HCT116 (cell line): ENCODE data around the gene NDUFS3. TPM values are rescaled to one million over a fixed set of nuclear protein-coding genes. Genes with fewer than 3 reads are reported as not detected.
A peak's percentile ranks its signal among the peaks of the same experiment; 100 is the strongest.

Source experiments
- ATAC-seq: fragments of 200-7000 bp; cut with Tn5 transposase; 2 replicates; pipeline ENCODE4 v1.9.1; 2020; ENCODE audit warnings: mild to moderate bottlenecking, moderate library complexity
- BruUV-seq: library from RNA; stranded (reverse); fragments of 400-500 nt; replicated peaks from 2 replicates; lab custom pipeline; 2021; lab: Mats Ljungman, UMichigan
- CTCF ChIA-PET: fragments of 300-600 bp; sonication (Branson Sonifier 250); formaldehyde crosslinking; loops from one replicate; lab custom pipeline; 2021; ENCODE audit warnings: antibody characterized with exemption; lab: Charles Lee
- POLR2A ChIA-PET: fragments of 300-600, 350-600 bp; sonication (Branson Sonifier 250); formaldehyde crosslinking; loops from one replicate; lab custom pipeline; 2021; ENCODE audit warnings: antibody characterized with exemption; lab: Charles Lee
- RAD21 ChIA-PET, 2 experiments: fragments of 300-600 bp; sonication (Branson Sonifier 250); formaldehyde crosslinking; loops; one replicate each; lab custom pipeline; 2023; ENCODE audit warnings: low total read pairs in 2 of 2; ENCODE audit not compliant: uncharacterized antibody in 2 of 2, unreplicated experiment in 2 of 2, low non-redundant PET in 1 of 2; lab: Charles Lee
- DNase-seq: peaks from one replicate; pipeline ENCODE4 v3.0.0-alpha.2; 2010; ENCODE audit warnings: low read depth, low spot score
- H2AFZ ChIP-seq: fragments of 200-600 bp; shearing (Covaris generic), sonication (generic); 2 replicates; pipeline ENCODE4 v1.6.1; 2017; ENCODE audit warnings: low read depth, mixed run types, mixed read lengths, antibody characterized with exemption, low read length; ENCODE audit not compliant: poor library complexity, severe bottlenecking
- H3K27ac ChIP-seq: 2 replicates; pipeline ENCODE4 v1.5.1; 2012; ENCODE audit warnings: low read depth, low read length
- H3K27me3 ChIP-seq: fragments of 200-600 bp; sonication (generic); 2 replicates; pipeline ENCODE4 v1.6.1; 2016; ENCODE audit warnings: mixed run types, low read length, mixed read lengths; ENCODE audit not compliant: insufficient read depth
- H3K36me3 ChIP-seq, 2 experiments: fragments of 200-500 bp in 1 of 2; fragments of 200-600 bp in 1 of 2; sonication (Bioruptor generic) in 1 of 2; sonication (generic) in 1 of 2; 2 replicates each; pipeline versions ENCODE4 v1.5.1 to v1.6.1; 2014 to 2016; ENCODE audit warnings: low read length in 2 of 2, inconsistent platforms in 1 of 2, mixed read lengths in 1 of 2, mixed run types in 1 of 2; ENCODE audit not compliant: insufficient read depth in 2 of 2, control insufficient read depth in 1 of 2
- H3K4me1 ChIP-seq, 2 experiments: fragments of 200-600 bp in 1 of 2; sonication (generic) in 1 of 2; 2 replicates each; pipeline versions ENCODE4 v1.5.1 to v1.6.1; 2012 to 2017; ENCODE audit warnings: low read length in 2 of 2, inconsistent platforms in 1 of 2, mild to moderate bottlenecking in 1 of 2, mixed read lengths in 1 of 2, mixed run types in 1 of 2, moderate library complexity in 1 of 2; ENCODE audit not compliant: insufficient read depth in 2 of 2, control insufficient read depth in 1 of 2
- H3K4me2 ChIP-seq: fragments of 200-600 bp; sonication (generic); 2 replicates; pipeline ENCODE4 v1.6.1; 2017; ENCODE audit warnings: mixed run types, low read length, mixed read lengths
- H3K4me3 ChIP-seq, 2 experiments: fragments of 200-600 bp in 1 of 2; sonication (generic) in 1 of 2; replicated peaks in 1 of 2; 2 replicates each; pipeline ENCODE4 v1.5.1; 2011 to 2016; ENCODE audit warnings: low read length in 2 of 2, control low read depth in 1 of 2, low read depth in 1 of 2, mild to moderate bottlenecking in 1 of 2, mixed read lengths in 1 of 2, mixed run types in 1 of 2
- H3K79me2 ChIP-seq: fragments of 200-600 bp; sonication (generic); 2 replicates; pipeline ENCODE4 v1.6.1; 2017; ENCODE audit warnings: mild to moderate bottlenecking, mixed run types, low read length, moderate library complexity, mixed read lengths; ENCODE audit not compliant: insufficient read depth
- H3K9ac ChIP-seq: fragments of 200-600 bp; sonication (generic); 2 replicates; pipeline ENCODE4 v1.6.1; 2016; ENCODE audit warnings: low read length, mixed read lengths
- H3K9me2 ChIP-seq: fragments of 200-600 bp; sonication (generic), shearing (Covaris generic); 2 replicates; pipeline ENCODE4 v1.6.1; 2017; ENCODE audit warnings: mixed run types, mild to moderate bottlenecking, moderate library complexity; ENCODE audit not compliant: insufficient read depth
- H3K9me3 ChIP-seq, 2 experiments: fragments of 200-500 bp in 1 of 2; fragments of 200-600 bp in 1 of 2; sonication (Bioruptor generic) in 1 of 2; sonication (generic) in 1 of 2; 2 replicates each; pipeline ENCODE4 v1.6.1; 2014 to 2017; ENCODE audit warnings: low read length in 2 of 2, mixed read lengths in 2 of 2, inconsistent platforms in 1 of 2, low read depth in 1 of 2, mild to moderate bottlenecking in 1 of 2, mixed run types in 1 of 2, moderate library complexity in 1 of 2; ENCODE audit not compliant: control insufficient read depth in 1 of 2, insufficient read depth in 1 of 2
- H4K20me1 ChIP-seq: fragments of 200-600 bp; sonication (generic), shearing (Covaris generic); 2 replicates; pipeline ENCODE4 v1.6.1; 2017; ENCODE audit warnings: mixed run types, mild to moderate bottlenecking, moderate library complexity; ENCODE audit not compliant: insufficient read depth
- CEBPB ChIP-seq: IDR thresholded peaks from 2 replicates; pipeline ENCODE4 v1.6.1; 2012; ENCODE audit warnings: low read depth
- CTCF ChIP-seq, 3 experiments: fragments of 200-600 bp in 1 of 3; sonication (generic) in 1 of 3; IDR thresholded peaks in 2 of 3; conservative IDR thresholded peaks in 1 of 3; 2 replicates each; pipeline ENCODE4 v1.5.1; 2012 to 2017; ENCODE audit warnings: low read depth in 2 of 3, low read length in 2 of 3, antibody characterized with exemption in 1 of 3, borderline replicate concordance in 1 of 3, control low read depth in 1 of 3, mild to moderate bottlenecking in 1 of 3, mixed read lengths in 1 of 3, mixed run types in 1 of 3, moderate library complexity in 1 of 3; ENCODE audit not compliant: insufficient read depth in 1 of 3
- ELF1 ChIP-seq: IDR thresholded peaks from 2 replicates; pipeline ENCODE4 v1.6.1; 2012; ENCODE audit warnings: low read depth, borderline replicate concordance
- EZH2 ChIP-seq: fragments of 200-600 bp; sonication (generic); IDR thresholded peaks from 2 replicates; pipeline ENCODE4 v1.6.1; 2017; ENCODE audit warnings: antibody characterized with exemption, mixed run types
- FOSL1 ChIP-seq: IDR thresholded peaks from 2 replicates; pipeline ENCODE4 v1.6.1; 2012; ENCODE audit warnings: low read depth
- JUND ChIP-seq: IDR thresholded peaks from 2 replicates; pipeline ENCODE4 v1.6.1; 2012
- POLR2A ChIP-seq: IDR thresholded peaks from 2 replicates; pipeline ENCODE4 v1.7.0; 2011; ENCODE audit warnings: borderline replicate concordance; ENCODE audit not compliant: insufficient read depth, insufficient read length; ENCODE audit errors: extremely low read depth
- POLR2AphosphoS5 ChIP-seq: IDR thresholded peaks from 2 replicates; pipeline ENCODE4 v1.6.1; 2011; ENCODE audit warnings: mild to moderate bottlenecking, low read depth, low read length, moderate library complexity
- SIN3A ChIP-seq: IDR thresholded peaks from 2 replicates; pipeline ENCODE4 v1.6.1; 2012; ENCODE audit warnings: low read depth
- SP1 ChIP-seq: IDR thresholded peaks from 2 replicates; pipeline ENCODE4 v1.6.1; 2012; ENCODE audit warnings: low read depth
- SRF ChIP-seq: IDR thresholded peaks from 2 replicates; pipeline ENCODE4 v1.6.1; 2012; ENCODE audit warnings: low read depth
- TCF7L2 ChIP-seq: IDR thresholded peaks from 2 replicates; pipeline ENCODE4 v1.7.0; 2011; ENCODE audit warnings: borderline replicate concordance, inconsistent platforms; ENCODE audit not compliant: insufficient read depth, insufficient read length; ENCODE audit errors: extremely low read depth
- intact Hi-C: fragments of 100-400 bp; cut with micrococcal nuclease; formaldehyde crosslinking; loops from 2 replicates; pipeline ENCODE4 v1.10.0; 2022
- total RNA-seq: library from RNA; stranded (reverse); gene quantifications from one replicate; pipeline ENCODE4 v1.2.1, GENCODE V29; 2021; ENCODE audit not compliant: unreplicated experiment
- TF ChIP-seq, protein P1 (sequence below): IDR thresholded peaks from 2 replicates; pipeline ENCODE4 v1.6.1; 2012

NDUFS3 gene
- total RNA-seq, 1 experiment from 2014 or later = 134 TPM

DNA sequence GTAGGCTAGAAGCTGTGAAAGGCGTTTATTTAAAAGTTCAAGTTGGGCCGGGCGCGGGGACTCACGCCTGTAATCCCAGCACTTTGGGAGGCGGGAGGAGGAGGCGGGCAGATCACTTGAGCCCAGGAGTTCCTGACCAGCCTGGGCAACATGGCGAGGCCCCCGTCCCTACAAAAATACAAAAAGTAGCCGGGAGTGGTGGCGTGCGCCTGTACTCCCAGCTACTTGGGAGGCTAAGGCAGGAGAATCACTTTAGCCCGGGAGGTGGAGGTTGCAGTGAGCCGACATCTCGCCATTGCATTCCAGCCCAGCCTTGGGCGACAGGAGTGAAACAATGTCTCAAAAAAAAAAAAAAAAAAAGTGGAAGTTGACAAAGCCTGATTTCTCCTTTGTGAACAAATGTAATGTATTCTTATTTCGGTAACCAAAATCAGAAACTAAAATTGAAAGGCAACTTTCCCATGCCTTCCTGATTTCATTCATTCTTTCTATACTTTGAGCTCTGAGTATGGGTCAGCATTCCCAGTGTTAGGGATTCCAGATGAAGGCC is 12.7 kb upstream of the NDUFS3 start:
- peaks cover 11 to 18% of the 10 kb centered on the region in 2 experiments; a peak in 2 of 4 replicates for H3K36me3 ChIP-seq
- peak overlapping the region; percentile 99 for H3K9ac ChIP-seq
- no peaks in the 10 kb centered on the region for H4K20me1 ChIP-seq
- H3K27ac ChIP-seq = peak overlapping the region; percentile 70
- peak overlapping the region; percentile 89 for H3K4me2 ChIP-seq
- DNase-seq (no peak), ATAC-seq (peak; percentile 37)
- POLR2A ChIA-PET = interaction anchor here (1.7 kb wide), 1 partner anchor 15 kb away, joined by 3 read pairs; no protein-coding TSS in a partner anchor
- H3K9me2 ChIP-seq = no peaks in the 10 kb centered on the region
- peak overlapping the region; percentile 91 to 92 for H3K4me3 ChIP-seq
- CTCF ChIA-PET = interaction anchor here (1.9 kb wide), 1 partner anchor 14 kb away, joined by 9 read pairs; the partner anchor contains the start of gene CELF1
- H3K9me3 ChIP-seq = no peaks in the 10 kb centered on the region
- intact Hi-C loops = no loop called here
- no peak overlapping the region for H2AFZ ChIP-seq
- peaks cover 58% of the 10 kb centered on the region for H3K79me2 ChIP-seq
- H3K27me3 ChIP-seq = no peaks in the 10 kb centered on the region
- H3K4me1 ChIP-seq = peaks cover 6 to 22% of the 10 kb centered on the region in 2 experiments
- RAD21 ChIA-PET = no interaction called here
- BruUV-seq = no TSS peak
- 0 out of 2 replicates have a peak, but pooled peaks have one; percentile 8 for TF ChIP-seq SIN3A
- no peak for TF ChIP-seq JUND
- TF ChIP-seq, all 23 proteins: peak for 1

DNA sequence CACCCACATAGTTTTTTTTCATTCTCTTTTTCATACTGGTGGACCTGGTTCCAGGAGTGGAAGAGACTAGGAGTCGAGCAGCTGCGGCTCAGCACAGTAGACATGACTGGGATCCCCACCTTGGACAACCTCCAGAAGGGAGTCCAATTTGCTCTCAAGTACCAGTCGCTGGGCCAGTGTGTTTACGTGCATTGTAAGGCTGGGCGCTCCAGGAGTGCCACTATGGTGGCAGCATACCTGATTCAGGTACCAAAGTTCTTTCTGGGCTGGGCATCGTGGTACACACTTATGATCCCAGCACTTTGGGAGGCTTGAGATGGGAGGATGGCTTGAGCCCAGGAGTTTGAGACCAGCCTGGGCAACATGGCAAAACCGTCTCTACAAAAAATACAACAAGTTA is 9.2 kb upstream of the NDUFS3 start:
- H3K9ac ChIP-seq = no peak overlapping the region
- H3K9me3 ChIP-seq = no peaks in the 10 kb centered on the region
- H3K27me3 ChIP-seq = no peaks in the 10 kb centered on the region
- DNase-seq (no peak), ATAC-seq (no peak)
- H3K4me2 ChIP-seq = no peak overlapping the region
- H3K36me3 ChIP-seq = peaks cover 41 to 45% of the 10 kb centered on the region in 2 experiments; a peak in 3 of 4 replicates
- H3K4me3 ChIP-seq = no peak overlapping the region
- H3K4me1 ChIP-seq = peaks cover 5 to 14% of the 10 kb centered on the region in 2 experiments
- H3K9me2 ChIP-seq = no peaks in the 10 kb centered on the region
- intact Hi-C loops = no loop called here
- no peak overlapping the region for H3K27ac ChIP-seq
- peaks cover 84% of the 10 kb centered on the region for H3K79me2 ChIP-seq
- CTCF ChIA-PET = no interaction called here
- POLR2A ChIA-PET = interaction anchor here (1.2 kb wide), 1 partner anchor 9 kb away, joined by 4 read pairs; the partner anchor contains the start of genes KBTBD4 and NDUFS3
- RAD21 ChIA-PET = no interaction called here
- H4K20me1 ChIP-seq = no peaks in the 10 kb centered on the region
- BruUV-seq = no TSS peak
- no peak overlapping the region for H2AFZ ChIP-seq
- TF ChIP-seq POLR2A (no peak), SRF (no peak), CTCF (IDR thresholded peaks at IDR 0.05 in 2 of 3, conservative IDR thresholded peaks at IDR 0.05 in 1 of 3; ENCODE audit: borderline replicate concordance in 1 of 3, insufficient read depth in 1 of 3, low read depth in 2 of 3, low read length in 2 of 3) (no peak), ELF1 (no peak), TCF7L2 (no peak), FOSL1 (no peak), EZH2 (no peak), CEBPB (no peak), SIN3A (no peak), POLR2AphosphoS5 (no peak), JUND (no peak), SP1 (no peak)
- TF ChIP-seq, protein P1, sequence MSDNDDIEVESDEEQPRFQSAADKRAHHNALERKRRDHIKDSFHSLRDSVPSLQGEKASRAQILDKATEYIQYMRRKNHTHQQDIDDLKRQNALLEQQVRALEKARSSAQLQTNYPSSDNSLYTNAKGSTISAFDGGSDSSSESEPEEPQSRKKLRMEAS = no peak
